Prostate gland (tissue), 2 donors: ENCODE measurements around the gene XRCC4. TPM values are rescaled to one million over a fixed set of nuclear protein-coding genes. Genes with fewer than 3 reads are reported as not detected.

ENCODE experiments used
- DNase-seq: peaks from one replicate; pipeline ENCODE4 v3.0.0-alpha.2; 2019; ENCODE audit warnings: low spot score
- H3K27ac ChIP-seq, 2 donors: fragments of 200-600 bp; sonication (generic); 2 replicates each; pipeline ENCODE4 v1.5.1; 2017 to 2019
- H3K27me3 ChIP-seq: fragments of 200-600 bp; sonication (generic); replicated peaks from 2 replicates; pipeline ENCODE4 v1.5.1; 2019; ENCODE audit not compliant: insufficient read depth
- H3K36me3 ChIP-seq, 2 donors: fragments of 200-600 bp; sonication (generic); 1 replicate in 1 of 2; 2 replicates in 1 of 2; pipeline versions ENCODE4 v1.5.1 to v1.8.1; 2017 to 2019
- H3K4me1 ChIP-seq: fragments of 200-600 bp; sonication (generic); replicated peaks from 2 replicates; pipeline ENCODE4 v1.5.1; 2019
- H3K4me3 ChIP-seq, 2 donors: fragments of 200-600 bp; sonication (generic); 2 replicates each; pipeline ENCODE4 v1.5.1; 2017 to 2019
- H3K9me3 ChIP-seq: fragments of 200-600 bp; sonication (generic); 2 replicates; pipeline ENCODE4 v1.5.1; 2017
- CTCF ChIP-seq, 4 experiments: fragments of 200-600 bp in 2 of 4; fragments of 450-650 bp in 2 of 4; sonication (generic) in 2 of 4; IDR thresholded peaks; 1 replicate in 3 of 4; 2 replicates in 1 of 4; pipeline ENCODE4 v1.5.1; 2016 to 2019; ENCODE audit warnings: antibody characterized with exemption in 4 of 4, mild to moderate bottlenecking in 2 of 4, moderate library complexity in 2 of 4
- POLR2A ChIP-seq: fragments of 450-650 bp; IDR thresholded peaks from one replicate; pipeline ENCODE4 v1.6.1; 2016; ENCODE audit warnings: antibody characterized with exemption, mild to moderate bottlenecking
- POLR2AphosphoS5 ChIP-seq: sonication (generic); formaldehyde crosslinking; IDR thresholded peaks from one replicate; pipeline ENCODE4 v1.6.1; 2017; ENCODE audit warnings: antibody characterized with exemption
- WGBS: methylation state at CpG from one replicate; pipeline ENCODE4 v1.1.5; 2018; 5-methylcytosine and 5-hydroxymethylcytosine counted together
- intact Hi-C: fragments of 100-400 bp; cut with DNase I; formaldehyde crosslinking; loops from one replicate; pipeline ENCODE4 v1.14.2; 2022
- total RNA-seq, 2 donors: library from RNA; depleted of rRNA; stranded (reverse); fragments of >200 nt; gene quantifications; one replicate each; pipeline ENCODE4 v1.1.0, GENCODE V29; 2016

XRCC4 gene
- total RNA-seq, 2 donors from 2014 or later: 7.3 to 11.4 TPM

- intact Hi-C loops: no loop called here
- H3K27ac ChIP-seq: no peak overlapping the region
- TF ChIP-seq CTCF (IDR thresholded peaks at IDR 0.05): no peak
- TF ChIP-seq POLR2A: no peak
- TF ChIP-seq POLR2AphosphoS5: no peak
- DNase-seq: no peak
- no peaks in the 10 kb centered on the region for H3K36me3 ChIP-seq
- no peaks in the 10 kb centered on the region for H3K27me3 ChIP-seq
- WGBS: 88% methylated on average over 6 of the region's 6 CpGs
- H3K4me3 ChIP-seq: no peak overlapping the region
- H3K9me3 ChIP-seq: no peaks in the 10 kb centered on the region
- H3K4me1 ChIP-seq: no peaks in the 10 kb centered on the region
Observed at GRCh38 chr5:83095957-83096539, 18.7 kb downstream of the XRCC4 start.

GRCh38 chr5:83096660-83097339 is 19.5 kb downstream of the XRCC4 start:
- TF ChIP-seq POLR2AphosphoS5 (no peak), POLR2A (no peak), CTCF (IDR thresholded peaks at IDR 0.05) (no peak)
- intact Hi-C loops: no loop called here
- Histone ChIP-seq H3K4me1 (no peaks in the 10 kb centered on the region), H3K27me3 (no peaks in the 10 kb centered on the region), H3K9me3 (no peaks in the 10 kb centered on the region), H3K36me3 (no peaks in the 10 kb centered on the region), H3K4me3 (no peak overlapping the region), H3K27ac (no peak overlapping the region)
- DNase-seq: no peak
- 96% methylated on average over 2 of the region's 2 CpGs for WGBS

GRCh38 chr5:83097689-83098231 is 20.4 kb downstream of the XRCC4 start:
- H3K4me3 ChIP-seq: no peak overlapping the region
- DNase-seq: no peak
- H3K9me3 ChIP-seq: no peaks in the 10 kb centered on the region
- no peaks in the 10 kb centered on the region for H3K4me1 ChIP-seq
- H3K27ac ChIP-seq: no peak overlapping the region
- TF ChIP-seq POLR2AphosphoS5 (no peak), CTCF (IDR thresholded peaks at IDR 0.05) (no peak), POLR2A (no peak)
- H3K27me3 ChIP-seq: no peaks in the 10 kb centered on the region
- intact Hi-C loops: no loop called here
- 89% methylated on average over 2 of the region's 2 CpGs for WGBS
- H3K36me3 ChIP-seq: no peaks in the 10 kb centered on the region

GRCh38 chr5:83099001-83099400 is 21.7 kb downstream of the XRCC4 start:
- Histone ChIP-seq H3K4me1 (no peaks in the 10 kb centered on the region), H3K4me3 (no peak overlapping the region), H3K36me3 (no peaks in the 10 kb centered on the region), H3K9me3 (no peaks in the 10 kb centered on the region), H3K27me3 (no peaks in the 10 kb centered on the region), H3K27ac (no peak overlapping the region)
- intact Hi-C loops: no loop called here
- DNase-seq: no peak
- no peak for TF ChIP-seq POLR2A
- no peak for TF ChIP-seq CTCF (IDR thresholded peaks at IDR 0.05)
- no peak for TF ChIP-seq POLR2AphosphoS5

GRCh38 chr5:83099445-83099844 is 22.1 kb downstream of the XRCC4 start:
- DNase-seq: no peak
- no peak for TF ChIP-seq POLR2A
- TF ChIP-seq POLR2AphosphoS5: no peak
- TF ChIP-seq CTCF (IDR thresholded peaks at IDR 0.05): no peak
- no peaks in the 10 kb centered on the region for H3K27me3 ChIP-seq
- H3K4me1 ChIP-seq: no peaks in the 10 kb centered on the region
- H3K27ac ChIP-seq: no peak overlapping the region
- no peaks in the 10 kb centered on the region for H3K36me3 ChIP-seq
- intact Hi-C loops: no loop called here
- WGBS: 63% methylated on average over 1 of the region's 1 CpG
- H3K4me3 ChIP-seq: no peak overlapping the region
- H3K9me3 ChIP-seq: no peaks in the 10 kb centered on the region
